ENCODE data around the gene CRY2. TPM values are rescaled to one million over a fixed set of nuclear protein-coding genes. Genes with fewer than 3 reads are reported as not detected.
A peak's percentile ranks its signal among the peaks of the same experiment; 100 is the strongest.

Gene CRY2
- polyA plus RNA-seq, 1 of the 3 experiments (the other 2 are of a cell fraction): 6.7 TPM

DNA sequence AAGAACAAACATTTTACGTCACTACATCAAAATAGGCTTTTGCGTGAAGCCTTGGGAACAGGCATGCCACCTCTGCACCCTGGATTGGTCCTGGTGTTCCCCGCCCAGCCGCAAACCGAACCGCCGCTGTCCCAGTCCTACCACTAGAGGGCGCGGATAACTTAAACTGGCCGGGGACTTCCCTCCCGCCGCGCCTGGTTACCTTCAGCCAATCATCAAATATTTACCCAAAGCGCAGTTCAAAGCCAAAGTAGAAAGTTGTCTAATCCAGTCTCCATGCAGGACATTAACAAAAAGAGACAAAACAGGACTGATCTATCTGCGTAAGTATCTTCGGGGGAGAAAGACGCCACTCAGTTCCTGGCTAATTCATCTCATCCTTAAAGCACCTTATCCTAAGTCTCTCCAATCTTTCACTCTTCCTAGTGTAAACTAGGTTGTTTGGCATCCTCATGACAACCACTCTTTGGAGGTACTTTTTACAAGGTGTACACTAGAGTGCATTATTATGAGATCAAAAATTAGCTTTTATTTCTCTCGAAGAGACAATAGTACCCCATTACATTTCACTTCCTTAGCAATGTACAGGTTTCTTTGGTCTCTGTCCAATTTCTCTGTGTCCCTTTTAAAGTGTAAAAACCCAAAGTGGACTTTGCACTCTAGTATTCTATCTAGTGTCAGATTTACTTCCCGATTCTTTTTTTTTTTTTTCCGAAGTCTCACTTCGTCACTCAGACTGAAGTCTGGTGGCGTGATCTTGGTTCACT, 3.9 kb upstream of the CRY2 start:
- no peaks in the 10 kb centered on the region for H3K9me3 ChIP-seq
- no peaks in the 10 kb centered on the region for H3K27me3 ChIP-seq (ENCODE audit: insufficient read depth)
- peak; percentile 85 for DNase-seq
- ChIA-PET CTCF (interaction anchor here (0.6 to 6.5 kb wide), 25 partner anchors 10 to 163 kb away, joined by 3 to 47 read pairs (median 4); no protein-coding TSS in a partner anchor), POLR2A (no interaction called here)
- H3K9me2 ChIP-seq: no peaks in the 10 kb centered on the region
- H3K36me3 ChIP-seq (replicated peaks in 1 of 2; ENCODE audit: control insufficient read depth in 1 of 2, insufficient read depth in 2 of 2, low read length in 1 of 2): no peaks in the 10 kb centered on the region
- peak; percentile 80 for TF ChIP-seq RAD21 (IDR thresholded peaks at IDR 0.05; ENCODE audit: low read length)
- TF ChIP-seq, protein P1, sequence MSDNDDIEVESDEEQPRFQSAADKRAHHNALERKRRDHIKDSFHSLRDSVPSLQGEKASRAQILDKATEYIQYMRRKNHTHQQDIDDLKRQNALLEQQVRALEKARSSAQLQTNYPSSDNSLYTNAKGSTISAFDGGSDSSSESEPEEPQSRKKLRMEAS (IDR thresholded peaks at IDR 0.05; ENCODE audit: low read depth): peak; percentile 52; the same call in 1 of the 2 replicates
- peak; percentile 62 for TF ChIP-seq MXI1 (IDR thresholded peaks at IDR 0.05; ENCODE audit: low read depth, low read length)
- TF ChIP-seq TEAD4 (IDR thresholded peaks at IDR 0.05; ENCODE audit: borderline replicate concordance, insufficient read depth): no peak
- TF ChIP-seq, protein P2, sequence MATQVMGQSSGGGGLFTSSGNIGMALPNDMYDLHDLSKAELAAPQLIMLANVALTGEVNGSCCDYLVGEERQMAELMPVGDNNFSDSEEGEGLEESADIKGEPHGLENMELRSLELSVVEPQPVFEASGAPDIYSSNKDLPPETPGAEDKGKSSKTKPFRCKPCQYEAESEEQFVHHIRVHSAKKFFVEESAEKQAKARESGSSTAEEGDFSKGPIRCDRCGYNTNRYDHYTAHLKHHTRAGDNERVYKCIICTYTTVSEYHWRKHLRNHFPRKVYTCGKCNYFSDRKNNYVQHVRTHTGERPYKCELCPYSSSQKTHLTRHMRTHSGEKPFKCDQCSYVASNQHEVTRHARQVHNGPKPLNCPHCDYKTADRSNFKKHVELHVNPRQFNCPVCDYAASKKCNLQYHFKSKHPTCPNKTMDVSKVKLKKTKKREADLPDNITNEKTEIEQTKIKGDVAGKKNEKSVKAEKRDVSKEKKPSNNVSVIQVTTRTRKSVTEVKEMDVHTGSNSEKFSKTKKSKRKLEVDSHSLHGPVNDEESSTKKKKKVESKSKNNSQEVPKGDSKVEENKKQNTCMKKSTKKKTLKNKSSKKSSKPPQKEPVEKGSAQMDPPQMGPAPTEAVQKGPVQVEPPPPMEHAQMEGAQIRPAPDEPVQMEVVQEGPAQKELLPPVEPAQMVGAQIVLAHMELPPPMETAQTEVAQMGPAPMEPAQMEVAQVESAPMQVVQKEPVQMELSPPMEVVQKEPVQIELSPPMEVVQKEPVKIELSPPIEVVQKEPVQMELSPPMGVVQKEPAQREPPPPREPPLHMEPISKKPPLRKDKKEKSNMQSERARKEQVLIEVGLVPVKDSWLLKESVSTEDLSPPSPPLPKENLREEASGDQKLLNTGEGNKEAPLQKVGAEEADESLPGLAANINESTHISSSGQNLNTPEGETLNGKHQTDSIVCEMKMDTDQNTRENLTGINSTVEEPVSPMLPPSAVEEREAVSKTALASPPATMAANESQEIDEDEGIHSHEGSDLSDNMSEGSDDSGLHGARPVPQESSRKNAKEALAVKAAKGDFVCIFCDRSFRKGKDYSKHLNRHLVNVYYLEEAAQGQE (IDR thresholded peaks at IDR 0.05; ENCODE audit: low read depth, low read length): no peak
- TF ChIP-seq FOXJ3 (CRISPR knock-in tag; IDR thresholded peaks at IDR 0.05): no peak
- TF ChIP-seq POLR2AphosphoS5 (IDR thresholded peaks at IDR 0.05; ENCODE audit: low read depth, low read length): no peak
- peak; percentile 72 for TF ChIP-seq SMC3 (IDR thresholded peaks at IDR 0.05; ENCODE audit: low read depth, low read length)
- 0 out of 2 replicates have a peak, but pooled peaks have one; percentile 21 for TF ChIP-seq RCOR1 (IDR thresholded peaks at IDR 0.05; ENCODE audit: low read length)
- TF ChIP-seq, protein P3, sequence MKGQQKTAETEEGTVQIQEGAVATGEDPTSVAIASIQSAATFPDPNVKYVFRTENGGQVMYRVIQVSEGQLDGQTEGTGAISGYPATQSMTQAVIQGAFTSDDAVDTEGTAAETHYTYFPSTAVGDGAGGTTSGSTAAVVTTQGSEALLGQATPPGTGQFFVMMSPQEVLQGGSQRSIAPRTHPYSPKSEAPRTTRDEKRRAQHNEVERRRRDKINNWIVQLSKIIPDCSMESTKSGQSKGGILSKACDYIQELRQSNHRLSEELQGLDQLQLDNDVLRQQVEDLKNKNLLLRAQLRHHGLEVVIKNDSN (IDR thresholded peaks at IDR 0.05; ENCODE audit: borderline replicate concordance, low read depth): no peak
- TF ChIP-seq CHD2 (IDR thresholded peaks at IDR 0.05; ENCODE audit: low read length, partially characterized antibody): peak; percentile 37
- no peak for TF ChIP-seq FOXM1 (IDR thresholded peaks at IDR 0.05; ENCODE audit: low read depth)
- TF ChIP-seq TAF1 (IDR thresholded peaks at IDR 0.05; ENCODE audit: borderline replicate concordance, low read depth, low read length): no peak
- TF ChIP-seq, protein P4, sequence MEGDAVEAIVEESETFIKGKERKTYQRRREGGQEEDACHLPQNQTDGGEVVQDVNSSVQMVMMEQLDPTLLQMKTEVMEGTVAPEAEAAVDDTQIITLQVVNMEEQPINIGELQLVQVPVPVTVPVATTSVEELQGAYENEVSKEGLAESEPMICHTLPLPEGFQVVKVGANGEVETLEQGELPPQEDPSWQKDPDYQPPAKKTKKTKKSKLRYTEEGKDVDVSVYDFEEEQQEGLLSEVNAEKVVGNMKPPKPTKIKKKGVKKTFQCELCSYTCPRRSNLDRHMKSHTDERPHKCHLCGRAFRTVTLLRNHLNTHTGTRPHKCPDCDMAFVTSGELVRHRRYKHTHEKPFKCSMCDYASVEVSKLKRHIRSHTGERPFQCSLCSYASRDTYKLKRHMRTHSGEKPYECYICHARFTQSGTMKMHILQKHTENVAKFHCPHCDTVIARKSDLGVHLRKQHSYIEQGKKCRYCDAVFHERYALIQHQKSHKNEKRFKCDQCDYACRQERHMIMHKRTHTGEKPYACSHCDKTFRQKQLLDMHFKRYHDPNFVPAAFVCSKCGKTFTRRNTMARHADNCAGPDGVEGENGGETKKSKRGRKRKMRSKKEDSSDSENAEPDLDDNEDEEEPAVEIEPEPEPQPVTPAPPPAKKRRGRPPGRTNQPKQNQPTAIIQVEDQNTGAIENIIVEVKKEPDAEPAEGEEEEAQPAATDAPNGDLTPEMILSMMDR (IDR thresholded peaks at IDR 0.05): peak; percentile 97
- 15% methylated on average over 21 of the region's 22 CpGs for WGBS (ENCODE audit: low lambda C conversion rate)
- peak overlapping the region; percentile 2 to 38; a peak in 1 of 4 replicates for H3K4me3 ChIP-seq (ENCODE audit: low read depth in 2 of 2, low read length in 1 of 2)
- peak overlapping the region; percentile 40; the same call in 1 of the 2 replicates for H3K9ac ChIP-seq
- peaks cover 0 to 9% of the 10 kb centered on the region in 2 experiments; a peak in 2 of 4 replicates for H3K4me1 ChIP-seq (ENCODE audit: control insufficient read depth in 1 of 2, insufficient read depth in 2 of 2, low read depth in 1 of 2, low read length in 1 of 2)
- peak overlapping the region; percentile 74; the same call in 1 of the 2 replicates for H2AFZ ChIP-seq (ENCODE audit: low read depth)
- H3K27ac ChIP-seq (ENCODE audit: low read depth in 2 of 2, low read length in 1 of 2): peak overlapping the region in 1 of 2 experiments; percentile 29; a peak in 1 of 4 replicates
- peak overlapping the region; percentile 14; the same call in 1 of the 2 replicates for H3K4me2 ChIP-seq
- H4K20me1 ChIP-seq (ENCODE audit: insufficient read depth): peaks cover 3% of the 10 kb centered on the region
- peaks cover 9% of the 10 kb centered on the region for H3K79me2 ChIP-seq (ENCODE audit: insufficient read depth)
- H3F3A ChIP-seq (replicated peaks; ENCODE audit: insufficient read depth): no peaks in the 10 kb centered on the region
